HG03060 (cell line): ENCODE data around the gene OSGEP.

Experiments
- ATAC-seq: cut with Tn5 transposase; IDR thresholded peaks from one replicate; pipeline ENCODE4 v1.9.1; 2021; ENCODE audit warnings: low read depth, moderate number of reproducible peaks; ENCODE audit not compliant: unreplicated experiment

Gene OSGEP

DNA sequence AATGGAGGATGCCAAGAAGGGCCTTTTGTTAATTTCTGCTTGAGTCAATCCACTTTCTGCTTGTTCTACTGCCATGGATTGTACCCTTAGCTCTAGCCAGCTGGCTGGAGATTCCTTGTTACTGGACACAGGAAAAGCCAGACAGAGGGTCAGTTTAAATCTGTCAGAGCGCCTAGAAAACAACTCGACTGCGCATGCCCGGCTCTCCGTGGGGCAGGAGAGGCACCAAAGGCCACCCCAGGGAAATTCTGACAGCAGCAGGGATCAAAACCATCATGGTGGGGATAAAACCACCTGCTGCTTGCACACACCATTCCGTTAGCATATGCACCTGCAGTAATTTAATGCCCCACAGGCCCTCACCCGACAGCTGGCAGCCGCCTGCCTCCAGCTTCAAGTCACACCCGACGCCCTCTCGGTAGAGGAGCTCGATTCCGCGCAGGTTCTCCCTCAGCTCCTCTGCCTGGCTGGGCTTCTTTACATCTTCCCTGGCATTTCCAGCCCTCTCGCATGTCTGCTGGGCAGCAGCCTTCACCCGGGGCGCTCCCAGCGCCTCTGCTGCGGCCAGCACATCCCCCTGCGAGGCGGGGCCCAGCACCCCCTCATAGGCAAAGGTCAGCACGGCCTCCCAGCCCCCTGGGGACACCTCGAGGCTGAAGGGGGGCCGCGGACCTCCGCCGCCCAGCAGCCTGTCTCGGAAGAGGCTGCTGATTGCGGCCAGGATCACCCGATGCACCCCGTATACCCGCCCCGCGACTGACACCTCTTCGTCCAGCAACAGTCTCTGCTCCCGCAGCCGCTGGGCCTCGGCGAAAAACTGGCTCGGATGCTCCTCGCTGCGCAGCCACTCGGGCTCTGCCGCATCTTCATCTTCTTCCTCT is 19.7 kb downstream of the OSGEP start:
- ATAC-seq, result no peak

DNA sequence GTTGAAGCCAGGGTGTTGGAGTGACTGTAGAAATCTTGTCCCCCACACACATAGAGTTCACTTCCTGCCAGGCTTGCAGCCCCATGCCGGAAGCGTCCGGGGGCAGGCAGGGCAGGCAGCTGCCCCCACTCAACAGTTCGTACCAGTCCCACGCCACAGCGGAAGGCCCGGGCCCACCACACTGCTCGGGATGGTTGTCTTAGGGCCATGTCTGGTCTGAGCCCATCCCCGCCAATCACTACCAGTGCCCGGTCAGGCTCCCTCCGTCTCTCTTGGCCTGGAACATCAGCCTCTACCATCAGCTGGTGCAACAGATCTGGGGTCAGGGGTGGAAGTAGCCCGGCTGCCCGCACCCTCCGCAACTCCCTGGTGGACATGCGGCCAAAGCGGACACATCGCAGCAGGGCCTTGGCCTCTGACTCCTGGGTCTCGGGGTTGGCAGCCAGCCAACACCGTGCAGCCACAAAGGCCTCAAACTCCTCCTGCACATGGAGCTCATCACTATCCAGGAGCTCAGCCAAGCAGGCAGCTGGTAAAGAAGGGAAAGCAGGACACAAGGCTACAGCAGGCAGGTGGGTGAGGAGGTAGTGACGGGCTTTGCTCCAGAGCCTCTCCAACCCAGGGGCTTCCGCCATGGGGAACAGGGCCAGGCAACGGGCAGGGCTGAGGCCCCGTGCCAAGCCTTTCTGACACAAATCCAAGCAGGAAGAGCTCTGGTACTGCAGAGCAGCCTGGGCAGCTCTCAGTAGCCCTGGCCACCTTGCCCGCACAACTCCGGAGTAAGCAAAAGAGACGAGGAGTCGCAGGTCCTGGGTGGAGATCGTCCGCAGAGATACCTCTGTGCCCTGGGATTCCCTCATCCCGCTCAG is 24.6 kb downstream of the OSGEP start:
- ATAC-seq, result no peak

DNA sequence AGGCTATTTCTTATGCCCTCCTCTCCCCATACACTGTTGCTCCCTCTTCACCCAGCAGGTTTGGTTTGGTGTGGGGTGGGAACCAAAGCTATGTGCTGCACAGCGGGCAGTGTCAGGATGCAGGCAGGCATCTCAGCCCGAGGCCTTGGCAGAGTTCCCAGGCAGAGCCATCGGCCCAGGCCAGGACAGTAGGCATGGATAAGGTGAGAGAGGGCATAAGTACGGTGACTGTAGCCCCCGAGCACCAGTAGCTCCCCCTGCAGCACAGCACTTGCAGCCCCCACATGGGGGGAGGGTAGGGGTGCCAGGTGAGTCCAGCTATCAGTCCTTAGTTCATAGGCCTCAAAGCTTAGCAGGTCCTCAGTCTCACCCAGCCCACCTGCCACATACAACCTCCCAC is 25.8 kb downstream of the OSGEP start:
- no peak for ATAC-seq

DNA sequence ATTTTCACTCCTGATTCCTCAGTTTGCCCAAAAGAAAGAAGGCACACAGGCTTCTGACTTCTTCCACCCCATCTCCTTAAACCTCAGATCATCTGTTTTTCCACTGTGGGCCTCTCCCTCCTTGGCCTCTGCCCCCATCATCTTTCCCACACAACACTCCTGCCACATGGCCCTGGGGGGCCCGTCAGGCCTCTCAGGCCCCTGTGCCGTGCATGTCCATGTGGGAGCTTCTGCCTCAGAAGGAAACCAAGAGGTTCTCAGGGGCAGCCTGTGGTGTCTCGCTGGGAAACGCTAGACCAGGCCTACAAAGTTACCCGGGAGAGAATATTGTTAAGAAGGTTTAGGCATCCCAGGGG is 26.6 kb downstream of the OSGEP start:
- ATAC-seq, result no peak

DNA sequence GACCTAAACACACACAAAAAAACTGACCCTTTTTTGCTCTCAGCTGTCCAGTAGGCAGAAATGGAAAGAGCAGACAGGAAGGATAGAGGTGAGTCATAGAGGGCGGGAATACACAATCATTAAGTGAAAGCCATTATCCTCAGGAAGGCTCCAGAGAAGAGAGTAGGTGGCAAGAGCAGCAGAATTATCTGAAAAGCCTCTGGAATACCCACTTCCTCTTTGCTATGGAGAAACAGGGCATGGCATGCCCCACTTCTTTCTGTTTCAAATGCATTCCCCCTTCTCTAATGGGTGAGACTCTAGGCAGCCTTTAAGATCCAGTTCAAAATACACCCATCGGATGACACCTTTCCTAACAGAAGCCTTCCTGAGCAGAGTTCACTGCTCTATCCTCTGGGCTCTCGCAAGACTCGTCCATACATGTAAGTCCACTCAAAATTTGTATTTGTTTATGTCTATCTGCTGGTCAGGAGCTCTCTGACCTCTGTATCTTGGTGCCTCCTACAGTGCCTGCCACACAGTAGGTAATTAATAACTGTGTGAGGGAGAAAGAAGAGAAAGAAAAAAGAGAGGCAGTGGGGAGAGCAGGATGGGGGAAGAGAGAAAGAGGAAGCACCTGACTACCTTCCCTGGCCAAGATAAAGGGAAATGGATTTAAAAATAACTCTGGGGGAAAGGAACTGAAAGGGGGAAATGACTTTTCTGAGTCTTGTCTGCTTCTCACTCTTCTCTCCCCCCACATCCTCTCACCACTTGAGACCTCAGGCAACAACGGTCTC is 27.2 kb downstream of the OSGEP start:
- ATAC-seq, result peak; percentile 55

DNA sequence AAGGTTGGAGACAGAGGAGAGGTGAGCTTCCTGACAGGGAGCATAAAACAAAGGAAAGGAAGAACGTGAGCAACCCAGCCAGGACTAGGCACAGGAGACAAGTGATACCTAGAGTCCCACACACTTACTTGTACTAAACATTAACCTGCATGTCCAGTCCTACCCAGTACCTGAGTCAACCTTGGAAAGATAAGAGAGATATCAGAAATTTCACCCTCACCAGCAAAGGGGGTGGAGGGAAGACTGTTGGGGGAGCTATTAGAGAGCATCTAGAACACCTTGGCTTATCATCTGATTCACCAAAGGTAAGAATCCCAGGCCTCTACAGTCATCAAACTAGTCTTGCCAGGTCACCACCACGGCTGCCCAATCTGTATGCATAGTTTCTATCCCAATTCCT is 29.8 kb downstream of the OSGEP start:
- no peak for ATAC-seq

DNA sequence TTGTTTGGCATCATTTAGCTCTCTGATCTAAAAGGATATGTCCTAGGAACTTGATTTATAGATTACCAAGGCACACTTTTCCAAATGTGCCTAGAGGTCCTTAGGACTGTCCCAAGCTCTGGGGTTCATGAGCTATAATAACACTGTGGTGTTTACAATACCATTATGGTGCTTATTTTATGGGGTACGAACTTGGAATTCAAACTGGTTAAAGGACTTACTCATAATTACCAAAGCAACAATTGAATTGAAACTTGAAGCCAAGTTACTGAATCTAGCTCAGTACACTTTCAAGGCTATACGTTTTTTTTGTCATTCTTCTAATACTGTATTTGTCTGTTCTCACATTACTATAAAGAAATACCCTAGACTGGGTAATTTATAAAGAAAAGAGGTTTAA is 31.7 kb downstream of the OSGEP start:
- no peak for ATAC-seq

DNA sequence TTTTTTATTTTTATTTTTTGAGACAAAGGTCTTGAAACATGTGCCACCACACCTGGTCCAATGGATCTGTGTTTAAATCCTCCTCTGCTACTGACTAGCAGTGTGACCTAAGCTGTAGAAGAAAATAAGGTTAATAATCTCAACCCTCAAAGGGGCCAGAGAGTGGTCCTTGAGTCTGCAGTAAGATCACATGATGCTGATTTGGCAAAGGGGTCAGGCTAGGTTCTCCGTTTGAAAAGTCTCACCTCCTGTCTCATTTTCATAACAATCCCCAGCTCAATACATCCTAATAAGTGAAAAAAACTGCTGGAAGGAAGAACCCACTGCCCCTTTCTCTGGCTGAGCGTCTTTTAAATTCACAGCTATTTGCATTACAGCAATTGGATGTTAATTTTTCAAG is 33.3 kb downstream of the OSGEP start:
- ATAC-seq, result no peak

DNA sequence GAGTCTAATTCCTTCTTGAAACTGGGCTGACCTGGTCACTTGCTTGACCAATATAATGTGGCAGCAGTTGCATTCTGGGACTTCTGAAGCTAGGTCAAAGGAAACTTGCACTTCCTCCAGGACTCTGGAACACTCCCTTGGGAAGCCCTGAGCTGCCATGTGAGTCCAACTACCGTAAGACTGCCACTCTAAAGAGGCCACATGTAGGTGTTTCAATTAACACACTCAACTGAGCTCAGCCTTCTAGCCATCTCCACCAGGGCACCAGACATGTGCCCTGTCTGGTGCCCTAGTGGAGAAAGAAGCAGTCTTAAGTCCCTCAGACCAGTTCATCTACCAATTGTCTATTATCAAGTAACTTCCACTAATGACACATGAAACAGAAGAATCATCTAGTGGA is 35.2 kb downstream of the OSGEP start:
- no peak for ATAC-seq

DNA sequence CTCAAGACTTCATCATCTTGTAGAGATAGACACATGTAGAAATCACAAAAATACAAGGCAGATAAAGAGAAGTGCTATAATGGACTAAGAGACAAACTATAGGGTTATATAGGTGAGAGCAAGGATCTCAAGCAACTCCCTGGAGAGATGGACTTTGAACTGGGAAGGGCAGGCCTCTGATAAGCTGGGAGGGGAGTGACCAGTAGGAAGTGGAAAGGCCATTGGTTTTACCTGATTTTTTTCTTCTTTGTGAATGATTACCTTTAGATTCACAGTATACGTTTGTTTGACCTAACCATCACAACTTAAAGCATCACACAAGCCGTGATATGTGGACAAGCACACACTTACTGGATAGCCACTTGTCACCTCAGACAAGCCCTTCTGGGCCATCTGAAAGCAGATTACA is 36.1 kb downstream of the OSGEP start:
- no peak for ATAC-seq

DNA sequence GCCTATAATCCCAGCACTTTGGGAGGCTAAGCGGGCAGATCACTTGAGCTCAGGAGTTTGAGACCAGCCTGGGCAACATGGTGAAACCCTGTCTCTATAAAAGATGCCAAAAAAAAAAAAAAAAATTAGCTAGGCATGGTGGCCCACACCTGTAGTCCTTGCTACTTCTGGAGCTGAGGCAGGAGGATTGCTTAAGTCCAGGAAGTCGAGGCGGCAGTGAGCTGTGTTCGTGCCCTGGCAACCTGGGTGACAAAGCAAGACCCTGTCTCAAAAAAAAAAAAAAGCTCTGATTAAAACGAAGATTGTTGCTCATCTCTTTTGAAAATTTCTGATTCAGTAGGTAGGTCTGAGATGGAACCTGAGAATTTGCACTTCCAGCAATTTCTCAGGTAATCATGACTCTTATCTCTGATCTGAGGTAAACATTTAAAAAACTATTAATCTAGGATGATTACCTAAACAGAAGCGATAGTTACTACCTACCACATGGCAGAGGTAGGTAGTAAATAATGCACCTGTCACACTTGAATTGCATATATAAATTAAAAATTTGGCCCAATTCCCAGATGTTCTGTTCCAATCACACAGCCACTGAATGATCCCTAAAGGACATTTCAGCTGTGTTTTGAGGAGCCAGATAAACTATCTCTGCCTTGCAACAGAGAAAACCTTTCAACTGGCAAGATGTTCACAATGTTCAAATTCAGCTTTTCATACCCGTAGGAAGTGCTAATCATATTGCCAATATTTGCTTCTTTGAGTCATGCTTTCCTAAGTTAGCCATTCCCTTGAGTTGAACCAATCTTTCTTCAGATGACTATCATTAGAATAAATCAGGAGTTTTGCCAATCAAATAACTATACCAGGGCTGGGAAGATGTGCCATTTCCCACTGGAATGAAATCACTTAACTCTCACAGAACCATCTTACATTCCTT is 37.1 kb downstream of the OSGEP start:
- ATAC-seq, result no peak

DNA sequence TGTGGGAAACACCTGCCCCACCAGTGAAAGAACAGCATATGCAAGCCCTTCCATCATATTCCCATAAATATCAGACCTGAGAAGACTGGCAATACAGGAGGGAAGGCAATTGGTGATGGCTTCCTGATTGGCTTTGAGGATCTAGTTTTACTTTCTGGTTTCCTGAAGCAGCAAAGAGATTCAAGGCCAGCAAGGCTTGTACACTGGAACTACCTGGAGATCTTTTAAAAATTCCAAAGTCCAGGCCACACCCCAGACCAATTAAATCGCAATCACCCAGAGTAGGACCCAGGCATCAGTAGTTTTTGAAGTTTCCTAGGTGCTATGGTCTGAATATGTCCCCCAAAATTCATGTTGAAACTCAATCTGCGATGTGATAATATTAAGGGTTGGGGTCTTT is 38.4 kb downstream of the OSGEP start:
- no peak for ATAC-seq

DNA sequence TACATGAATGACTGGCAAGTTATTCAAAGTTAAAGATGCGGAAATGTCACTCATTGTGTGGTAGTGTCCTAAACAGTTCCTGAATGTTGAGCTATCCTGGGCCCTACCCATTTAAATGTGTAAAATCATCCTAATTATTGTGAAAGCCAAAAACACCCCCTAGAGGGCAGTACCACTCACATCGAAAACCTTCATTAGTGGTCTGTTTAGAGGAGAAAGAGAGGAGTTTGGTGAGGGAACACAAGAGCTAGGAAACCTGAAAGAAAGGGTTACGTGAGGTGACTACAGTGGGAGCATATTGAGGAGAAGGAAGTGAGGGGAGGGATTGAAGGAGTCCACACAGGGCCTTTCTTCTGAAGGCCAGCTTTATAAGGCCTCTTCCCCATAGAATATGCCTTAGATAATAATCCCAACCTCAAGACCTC is 38.8 kb downstream of the OSGEP start:
- no peak for ATAC-seq

DNA sequence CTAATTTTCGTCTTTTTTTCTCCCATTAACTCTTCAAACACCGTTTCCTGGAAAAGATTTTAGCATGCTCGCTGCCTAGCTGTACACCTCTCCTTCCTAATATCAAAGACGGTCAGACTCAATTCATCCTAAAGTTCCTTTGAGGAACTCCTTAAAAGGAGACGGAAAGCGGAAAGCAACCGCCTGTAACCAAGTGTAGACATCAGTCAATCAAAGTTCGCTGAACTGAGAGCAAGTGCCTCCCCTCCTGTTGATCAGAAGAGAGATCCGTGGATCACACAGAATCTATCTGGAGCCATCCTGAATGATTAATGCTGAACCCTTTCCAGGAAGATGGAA is 40.9 kb downstream of the OSGEP start:
- ATAC-seq, result no peak

DNA sequence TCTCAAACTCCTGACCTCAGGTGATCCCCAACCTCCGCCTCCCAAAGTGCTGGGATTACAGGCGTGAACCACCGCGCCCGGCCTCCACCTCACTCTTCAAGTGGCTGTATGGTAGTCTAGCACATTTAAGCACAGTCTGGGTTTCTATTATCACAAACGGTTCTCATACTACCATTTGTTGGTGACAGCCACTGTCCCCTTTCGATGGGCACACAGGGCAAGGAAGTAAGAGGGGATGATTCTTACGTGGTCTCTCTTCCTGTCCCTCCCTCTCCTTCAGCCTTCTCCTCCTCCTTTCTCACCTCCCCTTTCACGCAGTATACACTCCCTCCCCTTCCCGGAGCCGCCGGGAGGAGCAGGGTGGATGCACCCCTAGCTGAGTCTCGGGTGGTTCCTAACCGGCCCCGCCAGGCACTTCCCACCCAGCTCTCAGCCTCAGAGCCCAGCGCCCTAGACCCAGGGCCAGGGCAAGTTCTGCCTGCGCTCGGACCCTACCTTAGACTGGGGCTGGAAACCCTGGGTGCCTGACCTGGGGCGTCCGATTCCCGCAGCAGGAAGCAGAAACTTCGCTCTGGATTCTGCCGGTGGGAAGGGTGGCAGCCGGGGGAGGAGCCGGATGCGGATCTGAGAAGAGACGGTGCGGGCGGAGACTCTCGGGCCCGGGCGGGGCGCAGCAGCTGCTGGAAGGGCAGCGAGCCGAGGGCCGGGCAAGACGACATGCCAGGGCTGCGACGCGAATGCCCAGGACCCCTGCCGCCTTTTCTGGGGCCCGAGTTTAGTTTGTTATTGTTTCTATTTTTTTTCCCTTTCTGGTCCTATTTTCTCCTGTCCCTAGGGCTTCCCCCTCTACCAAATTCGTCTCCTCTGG is 41.5 kb downstream of the OSGEP start, which contains the start of gene TEP1:
TSS of gene TEP1 (minus strand) at position 626 of the 868 bp plus-strand sequence. CDS start 5,062 bp downstream, outside the sequence.
- ATAC-seq, result no peak

DNA sequence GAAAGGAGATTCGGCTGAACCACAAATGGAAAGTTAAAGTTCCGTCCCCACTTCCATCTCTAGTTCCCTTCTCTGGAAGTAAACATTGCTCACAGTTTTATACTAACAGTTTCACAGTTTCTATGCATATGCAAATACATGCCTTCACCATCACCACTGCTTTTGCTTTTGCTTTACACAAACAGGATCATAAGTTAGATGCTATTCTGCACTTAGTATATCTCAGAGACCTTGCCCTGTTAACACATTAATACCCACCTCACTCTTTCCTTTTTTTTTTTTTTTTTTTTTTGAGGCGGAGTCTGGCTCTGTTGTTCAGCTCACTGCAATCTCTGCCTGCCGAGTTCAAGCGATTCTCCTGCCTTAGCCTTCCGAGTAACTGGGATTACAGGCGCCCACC is 42.2 kb downstream of the OSGEP start:
- ATAC-seq, result peak; percentile 50

DNA sequence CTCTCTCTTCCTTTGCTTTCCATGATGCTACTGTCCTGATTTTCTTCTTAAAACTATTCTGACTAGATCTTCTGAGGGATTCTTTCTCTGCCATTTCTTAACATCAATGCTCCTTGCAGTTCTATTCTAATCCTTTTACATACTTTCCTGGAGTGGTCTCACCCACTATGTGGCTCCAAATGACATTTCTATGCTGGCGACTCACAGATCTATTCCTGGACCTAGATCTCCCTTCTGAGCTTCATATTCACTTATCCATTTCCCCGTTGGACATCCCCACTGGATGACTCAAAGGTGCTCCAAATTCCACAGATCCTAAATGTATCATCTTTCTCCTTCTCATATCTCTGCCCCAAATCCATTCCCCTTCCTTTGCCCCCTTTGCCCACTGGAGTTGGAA is 45.4 kb downstream of the OSGEP start:
- no peak for ATAC-seq

DNA sequence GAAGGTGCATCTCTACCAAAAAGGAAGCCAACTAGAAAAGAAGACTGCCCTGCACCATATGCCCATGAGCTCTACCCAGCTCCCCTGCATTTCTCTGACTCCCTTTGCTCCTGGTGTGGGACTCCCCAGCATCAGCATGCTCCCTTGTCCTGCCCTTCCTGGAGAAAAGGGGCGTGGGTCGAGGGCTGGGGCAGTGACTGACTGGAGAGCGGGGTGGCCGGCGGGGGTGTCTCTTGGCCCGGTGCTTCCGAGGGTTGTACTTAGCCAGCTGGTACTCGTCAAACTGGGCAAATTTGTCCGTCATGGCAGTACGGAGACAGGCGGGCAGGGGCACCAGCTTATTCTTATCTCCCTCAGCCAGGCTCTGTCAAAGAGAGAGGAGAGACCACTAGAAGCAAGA is 51.1 kb downstream of the OSGEP start:
- no peak for ATAC-seq
